ENCODE data around the gene MLXIPL.

DNA sequence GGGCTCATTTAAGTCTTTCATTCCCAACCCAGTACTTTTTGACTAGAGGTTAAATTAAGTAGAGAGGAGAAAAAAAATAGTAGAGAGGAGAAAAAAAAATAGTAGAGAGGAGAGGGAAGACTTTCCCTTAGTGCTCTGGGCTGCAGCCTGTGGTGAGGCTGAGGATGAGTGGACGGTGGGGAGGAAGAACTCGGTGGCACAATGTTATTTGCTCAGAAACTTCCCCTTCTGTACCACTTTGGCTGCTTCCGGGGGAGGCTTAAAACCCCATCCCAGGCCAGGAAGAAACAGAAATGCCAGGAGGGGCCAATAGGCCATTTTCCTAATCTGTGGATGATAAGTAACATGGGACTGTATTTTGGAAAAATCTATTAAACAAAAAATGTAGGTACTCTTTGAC is 14.6 kb upstream of the MLXIPL start:
- TF ChIP-seq, protein P1, sequence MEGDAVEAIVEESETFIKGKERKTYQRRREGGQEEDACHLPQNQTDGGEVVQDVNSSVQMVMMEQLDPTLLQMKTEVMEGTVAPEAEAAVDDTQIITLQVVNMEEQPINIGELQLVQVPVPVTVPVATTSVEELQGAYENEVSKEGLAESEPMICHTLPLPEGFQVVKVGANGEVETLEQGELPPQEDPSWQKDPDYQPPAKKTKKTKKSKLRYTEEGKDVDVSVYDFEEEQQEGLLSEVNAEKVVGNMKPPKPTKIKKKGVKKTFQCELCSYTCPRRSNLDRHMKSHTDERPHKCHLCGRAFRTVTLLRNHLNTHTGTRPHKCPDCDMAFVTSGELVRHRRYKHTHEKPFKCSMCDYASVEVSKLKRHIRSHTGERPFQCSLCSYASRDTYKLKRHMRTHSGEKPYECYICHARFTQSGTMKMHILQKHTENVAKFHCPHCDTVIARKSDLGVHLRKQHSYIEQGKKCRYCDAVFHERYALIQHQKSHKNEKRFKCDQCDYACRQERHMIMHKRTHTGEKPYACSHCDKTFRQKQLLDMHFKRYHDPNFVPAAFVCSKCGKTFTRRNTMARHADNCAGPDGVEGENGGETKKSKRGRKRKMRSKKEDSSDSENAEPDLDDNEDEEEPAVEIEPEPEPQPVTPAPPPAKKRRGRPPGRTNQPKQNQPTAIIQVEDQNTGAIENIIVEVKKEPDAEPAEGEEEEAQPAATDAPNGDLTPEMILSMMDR (conservative IDR thresholded peaks at IDR 0.05; ENCODE audit: low read depth, low read length): no peak
- TF ChIP-seq EZH2 (IDR thresholded peaks at IDR 0.05; ENCODE audit: borderline replicate concordance, low read depth, low read length, poor library complexity, severe bottlenecking): no peak
